Measurements from ENCODE around the gene SMIM7. TPM values are rescaled to one million over a fixed set of nuclear protein-coding genes. Genes with fewer than 3 reads are reported as not detected.
A peak's percentile ranks its signal among the peaks of the same experiment; 100 is the strongest.

SMIM7 gene
- total RNA-seq, 1 experiment from 2014 or later = 107 TPM

DNA sequence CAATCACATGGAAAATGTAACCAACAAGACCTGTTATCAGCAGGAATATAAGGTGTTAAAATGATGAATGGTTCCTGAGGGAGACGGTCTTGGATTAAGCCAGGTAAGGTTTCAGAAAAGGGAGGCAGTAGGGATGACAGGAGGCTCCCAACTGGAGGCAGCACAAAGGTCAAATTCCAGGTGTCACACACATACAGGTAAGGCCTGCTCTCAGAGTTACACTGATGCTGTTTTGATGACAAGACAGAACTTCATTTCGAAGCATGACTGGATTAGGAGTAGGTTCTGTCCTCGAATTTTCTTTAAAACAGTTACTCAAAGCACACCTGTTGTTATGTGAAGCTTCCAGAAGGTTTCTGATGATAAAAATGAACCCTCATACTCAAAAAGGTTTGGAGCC lies 39.4 kb downstream of the SMIM7 start:
- no peaks in the 10 kb centered on the region for H3K4me1 ChIP-seq
- no peak for DNase-seq
- H3K27me3 ChIP-seq = no peaks in the 10 kb centered on the region
- H3K9me3 ChIP-seq (replicated peaks) = no peaks in the 10 kb centered on the region
- H3K4me3 ChIP-seq = no peak overlapping the region
- H3K27ac ChIP-seq = no peak overlapping the region
- H3K36me3 ChIP-seq = peaks cover 9% of the 10 kb centered on the region; the same call in 1 of the 2 replicates

- Histone ChIP-seq H3K27ac (no peak overlapping the region), H3K9me3 (replicated peaks) (no peaks in the 10 kb centered on the region), H3K4me1 (no peaks in the 10 kb centered on the region), H3K36me3 (peaks cover 9% of the 10 kb centered on the region; the same call in 1 of the 2 replicates), H3K27me3 (no peaks in the 10 kb centered on the region), H3K4me3 (no peak overlapping the region)
- no peak for DNase-seq
Observed at GRCh38 chr19:16620018-16620417, 39.9 kb downstream of the SMIM7 start.

GRCh38 chr19:16619457-16619856 lies 40.5 kb downstream of the SMIM7 start:
- DNase-seq = no peak
- Histone ChIP-seq H3K9me3 (replicated peaks) (no peaks in the 10 kb centered on the region), H3K27me3 (no peaks in the 10 kb centered on the region), H3K4me3 (no peak overlapping the region), H3K27ac (no peak overlapping the region), H3K4me1 (no peaks in the 10 kb centered on the region), H3K36me3 (peaks cover 5% of the 10 kb centered on the region; the same call in 1 of the 2 replicates)

- Histone ChIP-seq H3K27me3 (no peaks in the 10 kb centered on the region), H3K27ac (no peak overlapping the region), H3K4me3 (no peak overlapping the region), H3K4me1 (no peaks in the 10 kb centered on the region), H3K9me3 (replicated peaks) (no peaks in the 10 kb centered on the region), H3K36me3 (peaks cover 1% of the 10 kb centered on the region; the same call in 1 of the 2 replicates)
- DNase-seq = no peak
Observed at GRCh38 chr19:16618248-16618647, 41.7 kb downstream of the SMIM7 start.

DNA sequence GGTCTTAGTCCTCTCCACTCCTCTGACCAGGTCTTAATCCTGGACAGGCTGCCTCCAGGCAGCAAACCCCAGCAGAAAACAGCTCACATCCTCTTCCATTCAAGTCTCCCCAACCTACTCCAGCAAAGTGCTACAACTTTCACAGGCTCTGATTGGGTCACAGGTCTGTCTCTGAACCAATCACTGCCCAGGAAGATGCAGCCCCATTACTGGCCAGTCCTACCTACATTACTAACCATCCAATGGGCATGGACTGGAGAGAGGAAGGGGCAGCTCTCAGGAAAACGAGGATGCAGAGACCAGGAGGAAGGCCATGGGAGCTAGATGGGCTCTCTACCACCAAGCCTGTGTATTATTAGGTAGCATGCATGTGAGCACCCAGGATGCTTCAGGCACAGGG lies 44.1 kb downstream of the SMIM7 start:
- Histone ChIP-seq H3K9me3 (replicated peaks) (no peaks in the 10 kb centered on the region), H3K4me3 (no peak overlapping the region), H3K27ac (no peak overlapping the region), H3K27me3 (no peaks in the 10 kb centered on the region), H3K36me3 (no peaks in the 10 kb centered on the region), H3K4me1 (no peaks in the 10 kb centered on the region)
- peak in 1 of 2 experiments; percentile 38 for DNase-seq

DNA sequence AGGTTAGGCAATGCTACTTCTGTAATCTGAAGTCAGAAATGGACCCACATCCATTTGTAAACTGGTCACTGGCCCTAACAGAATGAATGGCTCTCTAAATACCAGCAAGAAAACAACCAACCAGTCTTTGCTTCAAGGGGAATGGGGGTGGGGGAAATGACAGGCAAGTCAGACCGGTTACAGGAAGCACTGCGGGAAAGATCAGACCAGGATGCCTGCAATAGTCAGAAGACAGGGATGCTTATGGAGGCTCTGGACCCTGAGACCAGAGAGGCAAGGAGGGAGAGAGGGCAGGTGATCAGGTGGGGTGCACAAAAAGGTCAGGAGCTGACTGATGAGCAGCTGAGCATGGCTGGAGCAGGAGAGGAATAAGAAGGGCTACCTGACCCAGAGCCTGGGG lies 45.0 kb downstream of the SMIM7 start:
- Histone ChIP-seq H3K36me3 (no peaks in the 10 kb centered on the region), H3K4me3 (no peak overlapping the region), H3K27me3 (no peaks in the 10 kb centered on the region), H3K27ac (no peak overlapping the region), H3K4me1 (no peaks in the 10 kb centered on the region), H3K9me3 (replicated peaks) (no peaks in the 10 kb centered on the region)
- DNase-seq = no peak

GRCh38 chr19:16613841-16614240 lies 46.1 kb downstream of the SMIM7 start:
- Histone ChIP-seq H3K4me1 (no peaks in the 10 kb centered on the region), H3K27me3 (no peaks in the 10 kb centered on the region), H3K27ac (no peak overlapping the region), H3K36me3 (no peaks in the 10 kb centered on the region), H3K9me3 (replicated peaks) (no peaks in the 10 kb centered on the region), H3K4me3 (no peak overlapping the region)
- DNase-seq = no peak

GRCh38 chr19:16612636-16613035 lies 47.3 kb downstream of the SMIM7 start:
- H3K27me3 ChIP-seq = no peaks in the 10 kb centered on the region
- no peak for DNase-seq
- no peak overlapping the region for H3K27ac ChIP-seq
- H3K36me3 ChIP-seq = no peaks in the 10 kb centered on the region
- no peak overlapping the region for H3K4me3 ChIP-seq
- H3K4me1 ChIP-seq = no peaks in the 10 kb centered on the region
- no peaks in the 10 kb centered on the region for H3K9me3 ChIP-seq (replicated peaks)

- H3K27ac ChIP-seq = no peak overlapping the region
- no peaks in the 10 kb centered on the region for H3K27me3 ChIP-seq
- H3K9me3 ChIP-seq (replicated peaks) = no peaks in the 10 kb centered on the region
- no peaks in the 10 kb centered on the region for H3K36me3 ChIP-seq
- no peak overlapping the region for H3K4me3 ChIP-seq
- H3K4me1 ChIP-seq = peaks cover 3% of the 10 kb centered on the region
- no peak for DNase-seq
Observed at GRCh38 chr19:16611121-16611520, 48.8 kb downstream of the SMIM7 start.

- peaks cover 11% of the 10 kb centered on the region for H3K4me1 ChIP-seq
- H3K9me3 ChIP-seq (replicated peaks) = no peaks in the 10 kb centered on the region
- no peak overlapping the region for H3K27ac ChIP-seq
- H3K36me3 ChIP-seq = no peaks in the 10 kb centered on the region
- DNase-seq = no peak
- H3K4me3 ChIP-seq = no peak overlapping the region
- no peaks in the 10 kb centered on the region for H3K27me3 ChIP-seq
Observed at GRCh38 chr19:16609511-16610200, 50.3 kb downstream of the SMIM7 start.

DNA sequence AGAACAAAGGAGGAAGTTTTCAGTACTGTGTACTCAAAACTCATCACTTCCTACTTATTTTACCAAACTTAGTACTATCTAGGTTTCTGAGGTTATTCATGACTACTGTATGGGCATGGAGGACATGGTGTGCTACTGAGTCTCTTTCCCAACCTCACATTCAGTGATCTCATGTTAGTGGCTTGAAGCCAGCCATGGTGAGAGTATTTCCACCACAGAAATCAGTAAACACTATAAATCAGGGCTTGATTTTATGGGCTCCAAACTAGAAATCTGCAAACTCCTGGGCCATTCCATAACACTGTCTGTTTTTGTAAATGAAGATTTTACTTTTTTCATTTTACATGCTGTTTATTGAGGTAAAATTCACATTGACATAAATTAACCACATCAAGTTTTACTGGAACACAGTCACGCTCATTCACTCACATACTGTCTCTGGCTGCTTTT lies 51.6 kb downstream of the SMIM7 start:
- Histone ChIP-seq H3K9me3 (replicated peaks) (no peaks in the 10 kb centered on the region), H3K36me3 (no peaks in the 10 kb centered on the region), H3K4me3 (no peak overlapping the region), H3K27ac (no peak overlapping the region), H3K4me1 (peaks cover 11% of the 10 kb centered on the region), H3K27me3 (no peaks in the 10 kb centered on the region)
- no peak for DNase-seq

DNA sequence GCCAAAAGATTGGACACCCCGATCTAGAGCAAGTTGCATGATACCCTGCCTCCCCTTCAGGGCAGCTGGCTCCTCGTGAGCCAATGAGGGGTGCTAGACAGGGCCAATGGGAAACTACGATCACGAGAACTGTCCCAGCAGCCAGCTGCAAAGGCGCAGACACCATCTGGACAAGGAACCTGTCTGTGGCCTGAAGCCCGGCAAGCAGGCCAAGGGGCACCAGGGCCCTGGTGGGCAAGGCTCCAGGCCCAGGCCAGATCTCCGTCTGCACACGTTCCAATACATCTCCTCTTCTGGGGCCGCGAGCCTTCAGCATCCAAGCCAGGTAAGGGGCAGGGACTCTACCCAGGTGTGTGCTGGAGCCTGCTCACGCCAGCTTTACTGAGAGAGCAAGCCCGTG lies 52.1 kb downstream of the SMIM7 start:
- H3K27ac ChIP-seq = no peak overlapping the region
- no peaks in the 10 kb centered on the region for H3K9me3 ChIP-seq (replicated peaks)

GRCh38 chr19:16605553-16605994 lies 54.4 kb downstream of the SMIM7 start:
- no peak overlapping the region for H3K4me3 ChIP-seq
- H3K36me3 ChIP-seq = no peaks in the 10 kb centered on the region
- H3K27ac ChIP-seq = peak overlapping the region; percentile 44; the same call in 1 of the 2 replicates
- H3K27me3 ChIP-seq = no peaks in the 10 kb centered on the region
- H3K4me1 ChIP-seq = peaks cover 11% of the 10 kb centered on the region
- no peaks in the 10 kb centered on the region for H3K9me3 ChIP-seq (replicated peaks)
- DNase-seq = peak; percentile 84 to 87

More for the DNA sequence above, 52.1 kb downstream of the SMIM7 start:
- H3K4me1 ChIP-seq = peaks cover 11% of the 10 kb centered on the region
- no peak for DNase-seq
- H3K36me3 ChIP-seq = no peaks in the 10 kb centered on the region
- no peaks in the 10 kb centered on the region for H3K27me3 ChIP-seq
- H3K4me3 ChIP-seq = no peak overlapping the region

- no peak overlapping the region for H3K4me3 ChIP-seq
- no peak for DNase-seq
- peak overlapping the region; percentile 44; the same call in 1 of the 2 replicates for H3K27ac ChIP-seq
- H3K27me3 ChIP-seq = no peaks in the 10 kb centered on the region
- H3K9me3 ChIP-seq (replicated peaks) = no peaks in the 10 kb centered on the region
- peaks cover 11% of the 10 kb centered on the region for H3K4me1 ChIP-seq
- no peaks in the 10 kb centered on the region for H3K36me3 ChIP-seq
Observed at GRCh38 chr19:16605115-16605514, 54.8 kb downstream of the SMIM7 start.

DNA sequence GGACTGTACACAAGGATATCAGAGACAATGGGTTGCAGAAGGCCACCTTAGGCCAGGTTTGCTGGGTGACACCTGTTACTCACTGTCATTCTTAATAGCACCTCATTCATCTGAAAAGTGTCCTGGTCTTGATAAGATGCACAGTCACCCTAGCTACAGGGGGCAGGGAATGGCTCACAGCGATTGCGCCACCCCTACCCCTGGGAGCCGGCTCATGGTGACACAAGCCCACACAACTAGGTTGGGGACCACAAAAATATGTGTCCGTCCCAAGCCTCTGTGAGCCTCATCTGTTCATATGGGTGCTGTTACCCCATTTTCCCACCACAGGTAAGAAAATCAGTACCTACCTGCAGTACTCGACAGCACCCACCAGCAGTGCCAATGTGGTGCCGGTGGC lies 55.3 kb downstream of the SMIM7 start:
- H3K9me3 ChIP-seq (replicated peaks) = no peaks in the 10 kb centered on the region
- H3K27ac ChIP-seq = no peak overlapping the region
- no peaks in the 10 kb centered on the region for H3K27me3 ChIP-seq
- H3K4me3 ChIP-seq = no peak overlapping the region
- H3K36me3 ChIP-seq = no peaks in the 10 kb centered on the region
- peaks cover 11% of the 10 kb centered on the region for H3K4me1 ChIP-seq
- no peak for DNase-seq

DNA sequence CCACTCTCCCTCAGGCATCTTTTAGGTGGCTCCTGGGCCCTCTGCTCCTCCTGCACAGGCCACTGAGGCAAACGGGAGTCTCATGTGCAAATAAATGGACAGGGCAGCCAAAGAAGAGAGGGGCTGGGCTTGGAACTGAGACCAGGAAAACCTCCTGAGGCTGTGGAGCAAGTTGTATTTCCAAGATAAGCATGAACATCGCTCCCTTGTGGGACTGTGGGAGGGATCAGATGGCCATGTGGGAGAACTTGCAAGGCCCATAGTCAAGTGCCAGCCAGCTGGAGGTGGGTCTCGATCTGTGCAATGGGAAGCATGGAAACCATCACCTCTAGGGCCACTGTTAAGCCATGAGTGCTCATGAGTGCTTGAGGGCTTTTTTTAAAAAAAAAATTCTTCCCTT lies 56.9 kb downstream of the SMIM7 start:
- Histone ChIP-seq H3K27ac (no peak overlapping the region), H3K36me3 (no peaks in the 10 kb centered on the region), H3K9me3 (replicated peaks) (no peaks in the 10 kb centered on the region), H3K4me3 (no peak overlapping the region), H3K27me3 (no peaks in the 10 kb centered on the region), H3K4me1 (peaks cover 11% of the 10 kb centered on the region)
- DNase-seq = no peak
